SK-N-SH (cell line): Measurements from ENCODE around the gene BCL11B. TPM values are rescaled to one million over a fixed set of nuclear protein-coding genes. Genes with fewer than 3 reads are reported as not detected.

ENCODE experiments used
- CTCF ChIA-PET: fragments of 300-600, 350-600 bp; formaldehyde crosslinking; extraction: SDS; loops from one replicate; lab custom pipeline; 2021; lab: Yijun Ruan, JAX
- POLR2A ChIA-PET: fragments of 350-600 bp; sonication (Branson Sonifier 250); formaldehyde crosslinking; extraction: SDS; loops from one replicate; lab custom pipeline; 2020; ENCODE audit warnings: antibody characterized with exemption, inconsistent platforms; lab: Yijun Ruan, JAX
- DNase-seq: peaks from one replicate; pipeline ENCODE4 v3.0.0; 2012
- H2AFZ ChIP-seq: fragments of 200-600 bp; sonication (generic); 2 replicates; pipeline ENCODE4 v1.8.1; 2016; ENCODE audit warnings: antibody characterized with exemption, mild to moderate bottlenecking, low read depth
- H3F3A ChIP-seq: fragments of 200-600 bp; sonication (generic); replicated peaks from 2 replicates; pipeline ENCODE3; 2016; ENCODE audit warnings: antibody characterized with exemption, mild to moderate bottlenecking; ENCODE audit not compliant: insufficient read depth
- H3K27ac ChIP-seq, 2 experiments: fragments of 200-500 bp in 1 of 2; fragments of 200-600 bp in 1 of 2; sonication (Bioruptor generic) in 1 of 2; sonication (generic), shearing (Covaris generic) in 1 of 2; 2 replicates each; pipeline versions ENCODE4 v1.5.1 to v1.6.1; 2014 to 2016; ENCODE audit warnings: low read depth in 2 of 2, inconsistent platforms in 1 of 2, low read length in 1 of 2, mild to moderate bottlenecking in 1 of 2, mixed read lengths in 1 of 2
- H3K27me3 ChIP-seq: fragments of 200-600 bp; sonication (generic), shearing (Covaris generic); 2 replicates; pipeline ENCODE4 v1.6.1; 2016; ENCODE audit warnings: mixed run types; ENCODE audit not compliant: insufficient read depth
- H3K36me3 ChIP-seq, 2 experiments: fragments of 200-500 bp in 1 of 2; fragments of 200-600 bp in 1 of 2; sonication (Bioruptor generic) in 1 of 2; sonication (generic) in 1 of 2; replicated peaks in 1 of 2; 2 replicates each; pipeline versions ENCODE3 to v1.5.1; 2014 to 2016; ENCODE audit warnings: low read length in 1 of 2, mild to moderate bottlenecking in 1 of 2; ENCODE audit not compliant: insufficient read depth in 2 of 2, control insufficient read depth in 1 of 2
- H3K4me1 ChIP-seq, 2 experiments: fragments of 200-500 bp in 1 of 2; fragments of 200-600 bp in 1 of 2; sonication (Bioruptor generic) in 1 of 2; sonication (generic), shearing (Covaris generic) in 1 of 2; 2 replicates each; pipeline versions ENCODE4 v1.5.1 to v1.6.1; 2014 to 2016; ENCODE audit warnings: low read depth in 1 of 2, low read length in 1 of 2, mixed run types in 1 of 2; ENCODE audit not compliant: insufficient read depth in 2 of 2, control insufficient read depth in 1 of 2
- H3K4me2 ChIP-seq: fragments of 200-600 bp; sonication (generic), shearing (Covaris generic); 2 replicates; pipeline ENCODE4 v1.6.1; 2017; ENCODE audit warnings: mixed run types
- H3K4me3 ChIP-seq, 2 experiments: fragments of 200-500 bp in 1 of 2; fragments of 200-600 bp in 1 of 2; sonication (Bioruptor generic) in 1 of 2; sonication (generic), shearing (Covaris generic) in 1 of 2; 2 replicates each; pipeline versions ENCODE4 v1.5.1 to v1.8.1; 2014 to 2016; ENCODE audit warnings: low read depth in 2 of 2, inconsistent platforms in 1 of 2, low read length in 1 of 2, mild to moderate bottlenecking in 1 of 2, mixed read lengths in 1 of 2, moderate library complexity in 1 of 2
- H3K79me2 ChIP-seq: fragments of 200-600 bp; sonication (generic); 2 replicates; pipeline ENCODE4 v1.8.1; 2017; ENCODE audit warnings: mild to moderate bottlenecking; ENCODE audit not compliant: insufficient read depth
- H3K9ac ChIP-seq: fragments of 200-600 bp; sonication (generic); 2 replicates; pipeline ENCODE4 v1.6.1; 2017; ENCODE audit warnings: mixed run types
- H3K9me2 ChIP-seq: fragments of 200-600 bp; sonication (generic); 2 replicates; pipeline ENCODE4 v1.6.1; 2017; ENCODE audit warnings: mixed run types
- H3K9me3 ChIP-seq: fragments of 200-600 bp; sonication (generic); 2 replicates; pipeline ENCODE4 v1.6.1; 2017; ENCODE audit warnings: mixed run types, mild to moderate bottlenecking, moderate library complexity
- H4K20me1 ChIP-seq: fragments of 200-600 bp; sonication (generic); 2 replicates; pipeline ENCODE4 v1.6.1; 2017; ENCODE audit warnings: mild to moderate bottlenecking, mixed run types; ENCODE audit not compliant: insufficient read depth
- EP300 ChIP-seq, 2 experiments: IDR thresholded peaks; 2 replicates each; pipeline versions ENCODE4 v1.4.0 to v1.6.1; 2012; ENCODE audit warnings: borderline replicate concordance in 1 of 2, low read depth in 1 of 2, low read length in 1 of 2
- FOXJ3 ChIP-seq: sonication (generic); formaldehyde crosslinking; IDR thresholded peaks from 2 replicates; pipeline ENCODE4 v1.5.1; 2020; ENCODE audit warnings: mild to moderate bottlenecking, missing genetic modification reagents
- GABPA ChIP-seq: IDR thresholded peaks from 2 replicates; pipeline ENCODE4 v1.4.0; 2012; ENCODE audit warnings: low read depth, mild to moderate bottlenecking
- GATA2 ChIP-seq: sonication (generic); formaldehyde crosslinking; IDR thresholded peaks from 2 replicates; pipeline ENCODE4 v1.5.0; 2020; ENCODE audit warnings: mild to moderate bottlenecking, missing genetic modification reagents
- JUND ChIP-seq: IDR thresholded peaks from 2 replicates; pipeline ENCODE4 v1.4.0; 2012
- MXI1 ChIP-seq: IDR thresholded peaks from 2 replicates; pipeline ENCODE4 v1.6.1; 2012; ENCODE audit warnings: mild to moderate bottlenecking, low read depth, low read length, improper control_type of control experiment
- NRF1 ChIP-seq: IDR thresholded peaks from 2 replicates; pipeline ENCODE4 v1.6.1; 2012; ENCODE audit warnings: low read depth, mild to moderate bottlenecking, low read length
- POLR2AphosphoS5 ChIP-seq: IDR thresholded peaks from 2 replicates; pipeline ENCODE4 v1.6.1; 2012; ENCODE audit warnings: low read depth, low read length
- RCOR1 ChIP-seq: fragments of 150-350 bp; IDR thresholded peaks from 2 replicates; pipeline ENCODE4 v1.6.1; 2017; ENCODE audit warnings: antibody characterized with exemption, low read length
- RFX5 ChIP-seq: IDR thresholded peaks from 2 replicates; pipeline ENCODE4 v1.6.1; 2012; ENCODE audit warnings: mild to moderate bottlenecking, improper control_type of control experiment, low read length
- SIN3A ChIP-seq: IDR thresholded peaks from 2 replicates; pipeline ENCODE4 v1.6.1; 2012; ENCODE audit warnings: low read depth, mild to moderate bottlenecking, low read length, moderate library complexity, borderline replicate concordance
- TEAD4 ChIP-seq: IDR thresholded peaks from 2 replicates; pipeline ENCODE4 v1.4.0; 2012; ENCODE audit warnings: mild to moderate bottlenecking, borderline replicate concordance; ENCODE audit not compliant: insufficient read depth
- YY1 ChIP-seq: IDR thresholded peaks from 2 replicates; pipeline ENCODE4 v1.4.0; 2012; ENCODE audit warnings: low read depth, mild to moderate bottlenecking
- WGBS: methylation state at CpG from one replicate; pipeline ENCODE4 v1.1.6; 2017; ENCODE audit warnings: low lambda C conversion rate; 5-methylcytosine and 5-hydroxymethylcytosine counted together
- polyA plus RNA-seq, 3 experiments: library from polyadenylated mRNA; depleted of rRNA; stranded (reverse); fragments of >200 nt; gene quantifications; 2 replicates each; pipeline ENCODE4 v1.2.3, GENCODE V29; 2012
- TF ChIP-seq, protein P1 (sequence below): fragments of 200-600 bp; sonication (generic); IDR thresholded peaks from 2 replicates; pipeline ENCODE4 v1.6.1; 2017; ENCODE audit warnings: antibody characterized with exemption, mild to moderate bottlenecking, moderate library complexity
- TF ChIP-seq, protein P2 (sequence below): fragments of 150-350 bp; IDR thresholded peaks from 2 replicates; pipeline ENCODE4 v1.6.1; 2017; ENCODE audit warnings: antibody characterized with exemption, low read length, low read depth, borderline replicate concordance
- TF ChIP-seq, protein P3 (sequence below): IDR thresholded peaks from 2 replicates; pipeline ENCODE4 v1.4.0; 2012; ENCODE audit warnings: low read depth, borderline replicate concordance
- TF ChIP-seq, protein P4 (sequence below): IDR thresholded peaks from 2 replicates; pipeline ENCODE4 v1.4.0; 2012; ENCODE audit warnings: low read depth, borderline replicate concordance

Gene BCL11B
- polyA plus RNA-seq, 1 of the 3 experiments (the other 2 are of a cell fraction) = not detected

DNA sequence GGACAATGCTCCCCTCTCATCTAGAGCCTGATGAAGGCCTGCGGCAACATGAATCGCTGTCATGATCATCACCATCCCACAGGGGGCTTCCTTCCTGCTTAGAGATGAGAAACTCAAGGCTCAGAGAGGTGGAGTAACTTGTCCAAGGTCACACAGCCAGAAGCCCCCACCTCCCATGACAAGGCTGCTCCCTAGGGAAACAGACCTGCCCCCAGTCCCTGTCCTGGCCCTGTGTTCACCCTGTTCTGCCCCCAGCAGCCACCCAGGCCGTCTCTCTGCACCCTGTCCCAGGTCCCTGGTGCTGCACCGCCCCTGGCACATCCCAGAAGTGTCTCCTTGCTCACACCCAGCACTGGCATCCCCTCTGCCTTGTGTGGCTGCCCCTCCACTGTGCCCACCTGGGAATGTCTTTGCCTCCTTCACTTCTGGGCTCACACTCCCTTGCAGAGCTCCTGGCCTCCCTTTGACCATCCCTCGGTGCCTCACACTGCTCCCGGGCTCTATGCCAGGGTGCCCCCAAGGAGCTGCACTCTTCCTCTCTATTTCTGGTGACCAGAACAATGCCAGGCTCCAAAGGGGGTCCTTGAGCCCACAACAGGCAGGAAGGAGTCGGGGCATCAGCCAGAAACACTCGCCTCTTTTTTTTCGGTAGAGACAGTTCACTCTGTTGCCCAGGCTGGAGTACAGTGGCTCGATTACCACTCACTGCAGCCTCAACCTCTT is 70.5 kb downstream of the BCL11B start:
- no peak overlapping the region for H3K4me3 ChIP-seq
- POLR2A ChIA-PET = no interaction called here
- no peaks in the 10 kb centered on the region for H4K20me1 ChIP-seq
- H3K27ac ChIP-seq = no peak overlapping the region
- CTCF ChIA-PET = interaction anchor here (3.4 kb wide), 1 partner anchor 65 kb away, joined by 12 read pairs; no protein-coding TSS in a partner anchor
- H3K36me3 ChIP-seq = no peaks in the 10 kb centered on the region
- TF ChIP-seq GATA2 (no peak), GABPA (no peak), FOXJ3 (CRISPR knock-in tag) (no peak), RCOR1 (no peak), SIN3A (no peak), EP300 (IDR thresholded peaks at IDR 0.05; ENCODE audit: borderline replicate concordance in 1 of 2, low read depth in 1 of 2, low read length in 1 of 2) (no peak), TEAD4 (no peak), NRF1 (no peak), JUND (no peak), MXI1 (no peak), POLR2AphosphoS5 (no peak), RFX5 (no peak), YY1 (no peak)
- TF ChIP-seq, protein P1, sequence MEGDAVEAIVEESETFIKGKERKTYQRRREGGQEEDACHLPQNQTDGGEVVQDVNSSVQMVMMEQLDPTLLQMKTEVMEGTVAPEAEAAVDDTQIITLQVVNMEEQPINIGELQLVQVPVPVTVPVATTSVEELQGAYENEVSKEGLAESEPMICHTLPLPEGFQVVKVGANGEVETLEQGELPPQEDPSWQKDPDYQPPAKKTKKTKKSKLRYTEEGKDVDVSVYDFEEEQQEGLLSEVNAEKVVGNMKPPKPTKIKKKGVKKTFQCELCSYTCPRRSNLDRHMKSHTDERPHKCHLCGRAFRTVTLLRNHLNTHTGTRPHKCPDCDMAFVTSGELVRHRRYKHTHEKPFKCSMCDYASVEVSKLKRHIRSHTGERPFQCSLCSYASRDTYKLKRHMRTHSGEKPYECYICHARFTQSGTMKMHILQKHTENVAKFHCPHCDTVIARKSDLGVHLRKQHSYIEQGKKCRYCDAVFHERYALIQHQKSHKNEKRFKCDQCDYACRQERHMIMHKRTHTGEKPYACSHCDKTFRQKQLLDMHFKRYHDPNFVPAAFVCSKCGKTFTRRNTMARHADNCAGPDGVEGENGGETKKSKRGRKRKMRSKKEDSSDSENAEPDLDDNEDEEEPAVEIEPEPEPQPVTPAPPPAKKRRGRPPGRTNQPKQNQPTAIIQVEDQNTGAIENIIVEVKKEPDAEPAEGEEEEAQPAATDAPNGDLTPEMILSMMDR = no peak
- TF ChIP-seq, protein P2, sequence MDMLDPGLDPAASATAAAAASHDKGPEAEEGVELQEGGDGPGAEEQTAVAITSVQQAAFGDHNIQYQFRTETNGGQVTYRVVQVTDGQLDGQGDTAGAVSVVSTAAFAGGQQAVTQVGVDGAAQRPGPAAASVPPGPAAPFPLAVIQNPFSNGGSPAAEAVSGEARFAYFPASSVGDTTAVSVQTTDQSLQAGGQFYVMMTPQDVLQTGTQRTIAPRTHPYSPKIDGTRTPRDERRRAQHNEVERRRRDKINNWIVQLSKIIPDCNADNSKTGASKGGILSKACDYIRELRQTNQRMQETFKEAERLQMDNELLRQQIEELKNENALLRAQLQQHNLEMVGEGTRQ = no peak
- TF ChIP-seq, protein P3, sequence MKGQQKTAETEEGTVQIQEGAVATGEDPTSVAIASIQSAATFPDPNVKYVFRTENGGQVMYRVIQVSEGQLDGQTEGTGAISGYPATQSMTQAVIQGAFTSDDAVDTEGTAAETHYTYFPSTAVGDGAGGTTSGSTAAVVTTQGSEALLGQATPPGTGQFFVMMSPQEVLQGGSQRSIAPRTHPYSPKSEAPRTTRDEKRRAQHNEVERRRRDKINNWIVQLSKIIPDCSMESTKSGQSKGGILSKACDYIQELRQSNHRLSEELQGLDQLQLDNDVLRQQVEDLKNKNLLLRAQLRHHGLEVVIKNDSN = no peak
- TF ChIP-seq, protein P4, sequence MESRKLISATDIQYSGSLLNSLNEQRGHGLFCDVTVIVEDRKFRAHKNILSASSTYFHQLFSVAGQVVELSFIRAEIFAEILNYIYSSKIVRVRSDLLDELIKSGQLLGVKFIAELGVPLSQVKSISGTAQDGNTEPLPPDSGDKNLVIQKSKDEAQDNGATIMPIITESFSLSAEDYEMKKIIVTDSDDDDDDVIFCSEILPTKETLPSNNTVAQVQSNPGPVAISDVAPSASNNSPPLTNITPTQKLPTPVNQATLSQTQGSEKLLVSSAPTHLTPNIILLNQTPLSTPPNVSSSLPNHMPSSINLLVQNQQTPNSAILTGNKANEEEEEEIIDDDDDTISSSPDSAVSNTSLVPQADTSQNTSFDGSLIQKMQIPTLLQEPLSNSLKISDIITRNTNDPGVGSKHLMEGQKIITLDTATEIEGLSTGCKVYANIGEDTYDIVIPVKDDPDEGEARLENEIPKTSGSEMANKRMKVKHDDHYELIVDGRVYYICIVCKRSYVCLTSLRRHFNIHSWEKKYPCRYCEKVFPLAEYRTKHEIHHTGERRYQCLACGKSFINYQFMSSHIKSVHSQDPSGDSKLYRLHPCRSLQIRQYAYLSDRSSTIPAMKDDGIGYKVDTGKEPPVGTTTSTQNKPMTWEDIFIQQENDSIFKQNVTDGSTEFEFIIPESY = no peak
- H3K9me2 ChIP-seq = no peaks in the 10 kb centered on the region
- no peak overlapping the region for H2AFZ ChIP-seq
- WGBS = 25% methylated on average over 9 of the region's 10 CpGs
- H3K79me2 ChIP-seq = no peaks in the 10 kb centered on the region
- no peak for DNase-seq
- H3F3A ChIP-seq = no peaks in the 10 kb centered on the region
- peaks cover 82% of the 10 kb centered on the region for H3K27me3 ChIP-seq
- H3K4me2 ChIP-seq = no peak overlapping the region
- no peaks in the 10 kb centered on the region; a peak in 1 of 4 replicates for H3K4me1 ChIP-seq
- H3K9me3 ChIP-seq = no peaks in the 10 kb centered on the region
- no peak overlapping the region for H3K9ac ChIP-seq
